ENCODE data around the gene RNF26. TPM values are rescaled to one million over a fixed set of nuclear protein-coding genes. Genes with fewer than 3 reads are reported as not detected.
"Not testable (repeated sequence)": the region's sequence is repeated elsewhere in the genome, so short reads cannot be mapped to it uniquely, and the experiment has no call there.

The RNF26 gene
- total RNA-seq, 2 donors from 2014 or later = 22.9 to 46.6 TPM

DNA sequence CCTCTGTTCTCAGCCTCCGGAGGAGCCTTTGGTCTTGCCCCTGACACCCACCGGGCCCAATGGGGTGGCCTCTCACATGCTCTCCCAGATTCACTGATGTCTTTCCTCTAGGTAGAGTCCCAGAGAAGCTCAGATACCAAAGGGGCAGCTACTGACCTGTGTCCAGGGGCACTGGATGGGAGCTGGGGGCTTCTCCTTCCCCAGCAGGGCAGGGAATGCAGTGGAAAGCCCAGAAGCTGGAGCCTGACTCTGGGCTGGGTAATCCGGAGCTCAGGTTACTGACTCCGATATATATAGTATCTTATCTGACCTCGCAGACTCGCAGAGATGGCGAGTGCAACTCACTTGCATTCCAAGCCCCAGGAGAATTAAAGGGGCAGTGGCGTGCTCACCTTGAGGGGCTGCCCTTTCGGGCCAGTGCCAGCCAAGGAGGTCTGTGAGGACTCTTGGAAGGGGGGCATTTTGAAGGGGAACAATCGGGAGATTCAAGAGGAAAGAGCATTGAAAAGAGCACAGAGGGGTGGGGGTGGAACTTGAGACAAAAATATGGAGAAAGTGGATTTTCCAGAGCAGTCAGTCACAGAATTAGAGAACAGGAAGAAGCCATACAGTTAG lies 44.6 kb downstream of the RNF26 start:
- no peak for DNase-seq
- H3K27ac ChIP-seq = no peak overlapping the region
- no peak overlapping the region for H3K4me3 ChIP-seq
- H3K9me3 ChIP-seq = no peaks in the 10 kb centered on the region
- no peak overlapping the region for H3K9ac ChIP-seq (ENCODE audit: low read depth in 2 of 2, low read length in 2 of 2)
- intact Hi-C loops (cut with DNase I) = no loop called here
- TF ChIP-seq, protein P1, sequence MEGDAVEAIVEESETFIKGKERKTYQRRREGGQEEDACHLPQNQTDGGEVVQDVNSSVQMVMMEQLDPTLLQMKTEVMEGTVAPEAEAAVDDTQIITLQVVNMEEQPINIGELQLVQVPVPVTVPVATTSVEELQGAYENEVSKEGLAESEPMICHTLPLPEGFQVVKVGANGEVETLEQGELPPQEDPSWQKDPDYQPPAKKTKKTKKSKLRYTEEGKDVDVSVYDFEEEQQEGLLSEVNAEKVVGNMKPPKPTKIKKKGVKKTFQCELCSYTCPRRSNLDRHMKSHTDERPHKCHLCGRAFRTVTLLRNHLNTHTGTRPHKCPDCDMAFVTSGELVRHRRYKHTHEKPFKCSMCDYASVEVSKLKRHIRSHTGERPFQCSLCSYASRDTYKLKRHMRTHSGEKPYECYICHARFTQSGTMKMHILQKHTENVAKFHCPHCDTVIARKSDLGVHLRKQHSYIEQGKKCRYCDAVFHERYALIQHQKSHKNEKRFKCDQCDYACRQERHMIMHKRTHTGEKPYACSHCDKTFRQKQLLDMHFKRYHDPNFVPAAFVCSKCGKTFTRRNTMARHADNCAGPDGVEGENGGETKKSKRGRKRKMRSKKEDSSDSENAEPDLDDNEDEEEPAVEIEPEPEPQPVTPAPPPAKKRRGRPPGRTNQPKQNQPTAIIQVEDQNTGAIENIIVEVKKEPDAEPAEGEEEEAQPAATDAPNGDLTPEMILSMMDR (IDR thresholded peaks at IDR 0.05) = no peak
- H3K27me3 ChIP-seq = no peaks in the 10 kb centered on the region
- no peaks in the 10 kb centered on the region for H3K4me1 ChIP-seq
- no peaks in the 10 kb centered on the region for H3K36me3 ChIP-seq

DNA sequence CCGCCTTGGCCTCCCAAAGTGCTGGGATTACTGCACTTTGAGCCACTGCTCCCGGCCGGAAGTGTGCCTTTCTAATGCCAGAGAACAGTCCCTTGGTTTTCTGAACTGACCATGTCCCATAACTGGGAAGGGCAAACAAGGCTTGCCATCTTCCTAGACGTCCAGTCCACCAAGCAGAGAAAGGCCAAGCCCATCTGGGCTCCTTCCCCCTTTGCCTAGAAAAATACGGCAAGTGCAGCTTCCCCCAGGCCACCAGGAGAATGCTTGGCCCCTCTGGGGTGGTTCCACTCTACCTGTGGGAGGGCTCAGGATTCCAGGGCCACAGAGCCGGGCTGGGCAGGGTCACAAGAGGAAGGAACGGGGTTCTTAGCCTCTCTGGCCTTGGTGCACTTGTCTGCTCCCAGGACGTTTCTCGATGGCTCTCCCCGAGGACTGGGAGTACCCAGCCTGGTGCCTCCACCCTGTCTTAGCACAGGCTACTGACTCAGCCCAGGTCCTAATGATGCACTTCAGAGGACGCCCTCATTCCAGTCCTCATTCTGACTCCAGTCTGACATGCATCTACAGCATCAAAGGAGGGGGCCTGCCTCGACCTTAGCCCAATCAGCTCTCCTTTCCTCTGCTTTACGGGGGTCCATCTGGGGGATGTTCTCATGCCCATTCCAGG lies 46.0 kb downstream of the RNF26 start:
- no peak overlapping the region for H3K27ac ChIP-seq
- H3K4me3 ChIP-seq = no peak overlapping the region
- H3K4me1 ChIP-seq = no peaks in the 10 kb centered on the region
- H3K9ac ChIP-seq (ENCODE audit: low read depth in 2 of 2, low read length in 2 of 2) = no peak overlapping the region
- TF ChIP-seq, protein P1 (IDR thresholded peaks at IDR 0.05) = no peak
- no peaks in the 10 kb centered on the region for H3K36me3 ChIP-seq
- no peak for DNase-seq
- H3K27me3 ChIP-seq = no peaks in the 10 kb centered on the region
- no peaks in the 10 kb centered on the region for H3K9me3 ChIP-seq
- intact Hi-C loops (cut with DNase I) = no loop called here

DNA sequence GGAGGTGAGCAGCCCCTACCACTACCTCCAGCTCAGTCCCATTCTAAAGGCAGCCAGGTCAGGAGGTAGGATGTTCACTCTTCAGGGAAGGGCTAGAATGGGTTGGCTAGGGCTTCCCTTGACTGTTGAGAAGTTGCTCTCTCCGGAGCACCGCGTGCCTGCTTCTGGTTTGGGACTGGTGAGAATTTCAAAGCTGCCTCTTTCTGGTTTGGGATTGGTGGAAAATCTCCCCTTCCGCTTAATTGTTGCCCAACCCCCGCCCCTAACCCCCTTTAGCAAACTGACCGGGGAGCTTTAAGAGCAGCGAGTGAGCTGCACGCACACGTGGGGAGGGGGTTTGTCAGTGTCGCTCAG lies 46.5 kb downstream of the RNF26 start:
- Histone ChIP-seq H3K36me3 (no peaks in the 10 kb centered on the region), H3K4me1 (no peaks in the 10 kb centered on the region), H3K4me3 (peak overlapping the region; percentile 51), H3K27me3 (no peaks in the 10 kb centered on the region), H3K27ac (no peak overlapping the region), H3K9me3 (no peaks in the 10 kb centered on the region), H3K9ac (ENCODE audit: low read depth in 2 of 2, low read length in 2 of 2) (peak overlapping the region in 1 of 2 donors; percentile 68)
- TF ChIP-seq, protein P1 (IDR thresholded peaks at IDR 0.05) = no peak
- no peak for DNase-seq
- intact Hi-C loops (cut with DNase I) = no loop called here

DNA sequence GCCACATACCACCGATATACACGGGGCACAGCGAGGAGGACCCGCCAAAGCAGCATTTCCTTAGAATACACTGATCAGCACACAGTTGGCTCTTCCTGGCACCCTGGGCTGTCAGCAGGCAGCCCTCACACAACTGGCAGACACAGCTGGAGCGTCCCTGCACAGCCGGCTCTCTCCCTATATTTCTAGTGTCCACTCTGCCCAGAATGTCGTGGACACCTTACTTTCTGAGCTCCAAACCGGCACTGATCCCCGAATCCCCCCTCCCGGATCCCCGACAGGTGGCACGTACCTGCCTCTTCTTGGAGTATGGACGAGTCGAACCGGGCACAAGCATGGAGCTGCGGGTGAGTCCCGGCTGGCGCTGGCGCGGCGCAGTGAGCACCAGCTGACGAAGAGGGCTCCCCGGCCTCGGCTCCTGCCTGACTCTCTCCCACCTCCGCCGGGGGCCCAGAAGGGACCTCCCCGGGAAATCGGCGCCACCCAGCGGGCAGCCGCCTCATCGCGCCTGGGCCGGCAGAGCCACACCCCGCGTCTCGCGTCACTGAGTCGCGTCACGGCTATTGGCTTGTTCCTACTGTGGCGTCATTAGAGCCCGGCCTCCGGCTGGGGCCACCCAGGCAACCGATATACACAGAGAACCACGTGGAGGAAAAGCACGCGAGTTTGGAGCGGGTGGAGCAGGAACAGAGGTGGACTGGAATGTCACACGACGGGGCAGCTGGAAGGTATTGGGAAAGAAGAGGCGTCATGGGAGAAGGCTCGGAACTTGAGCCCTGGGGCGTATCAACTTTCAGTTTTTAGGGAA lies 47.1 kb downstream of the RNF26 start, which contains the start of gene USP2:
USP2 (minus strand) TSS at position 510 of the 808 bp plus-strand sequence. CDS start 8,210 bp downstream, outside the sequence.
- Histone ChIP-seq H3K27me3 (no peaks in the 10 kb centered on the region), H3K9ac (ENCODE audit: low read depth in 2 of 2, low read length in 2 of 2) (peak within 1 kb of the TSS; percentile 60 to 68), H3K4me3 (peak within 1 kb of the TSS; percentile 51), H3K36me3 (no peaks in the 10 kb centered on the region), H3K9me3 (no peaks in the 10 kb centered on the region), H3K4me1 (no peaks in the 10 kb centered on the region), H3K27ac (no peak within 1 kb of the TSS)
- peak; percentile 97 for DNase-seq
- TF ChIP-seq, protein P1 (IDR thresholded peaks at IDR 0.05) = peak; percentile 87
- intact Hi-C loops (cut with DNase I) = no loop called here

DNA sequence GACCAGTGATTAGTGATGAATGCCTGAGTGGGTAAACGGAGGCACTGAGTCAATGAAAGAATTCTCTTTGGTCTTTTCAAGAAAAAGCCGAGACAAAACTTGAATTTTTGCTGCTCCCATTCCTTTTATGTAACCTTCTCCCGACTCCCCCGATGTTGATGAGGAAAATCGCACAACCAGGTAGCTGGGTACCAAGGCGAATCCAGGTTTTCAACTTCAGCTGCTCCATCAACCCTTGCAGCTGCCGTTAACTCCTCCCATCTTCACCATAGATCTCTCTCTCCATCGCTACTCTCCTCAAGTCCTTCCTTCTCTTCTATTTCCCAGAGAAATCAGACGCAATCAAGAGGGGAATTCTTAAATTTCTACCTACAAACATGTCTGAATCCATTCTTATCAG lies 47.8 kb downstream of the RNF26 start:
- peak overlapping the region in 1 of 2 donors; percentile 68 for H3K9ac ChIP-seq (ENCODE audit: low read depth in 2 of 2, low read length in 2 of 2)
- H3K9me3 ChIP-seq = no peaks in the 10 kb centered on the region
- no peak overlapping the region for H3K27ac ChIP-seq
- H3K27me3 ChIP-seq = no peaks in the 10 kb centered on the region
- TF ChIP-seq, protein P1 (IDR thresholded peaks at IDR 0.05) = no peak
- peak overlapping the region; percentile 51 for H3K4me3 ChIP-seq
- no peaks in the 10 kb centered on the region for H3K36me3 ChIP-seq
- intact Hi-C loops (cut with DNase I) = no loop called here
- no peak for DNase-seq
- no peaks in the 10 kb centered on the region for H3K4me1 ChIP-seq

DNA sequence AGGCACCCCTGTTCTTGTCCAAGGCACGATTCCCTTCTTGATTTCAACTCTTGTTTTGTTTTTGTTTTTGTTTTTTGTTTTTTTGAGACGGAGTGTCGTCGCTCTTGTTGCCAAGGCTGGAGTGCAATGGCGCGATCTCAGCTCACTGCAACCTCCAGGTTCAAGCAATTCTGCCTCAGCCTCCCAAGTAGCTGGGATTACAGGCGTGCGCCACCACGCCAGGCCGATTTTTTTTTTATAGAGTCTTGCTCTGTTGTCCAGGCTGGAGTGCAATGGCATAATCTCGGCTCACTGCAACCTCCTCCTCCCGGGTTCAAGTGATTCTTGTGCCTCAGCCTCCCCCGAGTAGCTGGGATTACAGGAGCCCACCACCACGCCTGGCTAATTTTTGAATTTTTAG lies 48.2 kb downstream of the RNF26 start:
- H3K36me3 ChIP-seq; DNase-seq; H3K4me3 ChIP-seq; intact Hi-C loops (cut with DNase I); H3K27ac ChIP-seq; H3K9me3 ChIP-seq; H3K4me1 ChIP-seq; H3K9ac ChIP-seq (ENCODE audit: low read depth in 2 of 2, low read length in 2 of 2); H3K27me3 ChIP-seq: not testable (repeated sequence)
